RKO (cell line): ENCODE data around the gene HNRNPH2.

Experiments
- DNase-seq: peaks from one replicate; pipeline ENCODE4 v3.0.0-alpha.2; 2016; ENCODE audit warnings: low spot score

Gene HNRNPH2

DNA sequence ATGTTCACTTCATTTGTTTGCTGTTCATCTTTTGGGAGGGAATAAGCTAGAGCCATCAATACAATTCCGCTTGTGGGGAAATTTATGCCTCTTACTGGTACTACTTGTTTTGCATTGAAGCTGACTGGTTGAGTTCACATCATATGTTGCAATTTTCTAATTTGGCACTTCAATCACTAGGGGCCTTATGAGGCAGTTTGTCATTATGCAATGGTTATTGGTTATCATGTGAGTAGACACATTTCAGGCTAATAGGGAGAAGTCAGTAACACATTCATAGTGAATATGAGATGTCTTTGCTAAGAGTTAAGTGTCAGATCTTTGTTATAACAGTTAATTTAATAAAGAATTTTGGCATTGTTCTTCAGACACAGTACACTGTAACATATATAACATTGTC is 12.2 kb upstream of the HNRNPH2 start:
- peak; percentile 46 for DNase-seq

DNA sequence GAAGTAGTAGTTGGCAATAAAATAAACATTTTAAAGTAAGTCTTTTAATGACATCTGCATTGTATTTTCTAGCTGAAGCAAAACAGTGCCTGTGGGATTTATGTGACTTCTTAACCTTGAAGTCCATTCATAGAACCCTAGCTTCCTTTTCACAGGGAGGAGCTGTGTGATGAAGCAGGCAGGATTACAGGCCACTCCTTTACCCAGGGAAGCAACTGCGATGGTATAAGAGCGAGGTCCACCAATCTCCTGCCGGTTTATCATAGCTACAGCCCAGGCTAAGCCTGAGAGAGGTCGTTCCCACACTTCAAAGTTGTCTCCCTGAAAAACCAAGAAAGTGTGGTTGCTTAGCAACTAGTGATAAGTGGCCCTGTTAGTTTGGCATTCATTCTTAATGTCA is 10.2 kb upstream of the HNRNPH2 start:
- DNase-seq = no peak

- DNase-seq = no peak
Observed at GRCh38 chrX:101398694-101399093, 9.3 kb upstream of the HNRNPH2 start.

- DNase-seq = no peak
Observed at GRCh38 chrX:101399825-101400224, 8.2 kb upstream of the HNRNPH2 start.

- DNase-seq = no peak
Observed at GRCh38 chrX:101407167-101407747, 765 bp upstream of the HNRNPH2 start.

DNA sequence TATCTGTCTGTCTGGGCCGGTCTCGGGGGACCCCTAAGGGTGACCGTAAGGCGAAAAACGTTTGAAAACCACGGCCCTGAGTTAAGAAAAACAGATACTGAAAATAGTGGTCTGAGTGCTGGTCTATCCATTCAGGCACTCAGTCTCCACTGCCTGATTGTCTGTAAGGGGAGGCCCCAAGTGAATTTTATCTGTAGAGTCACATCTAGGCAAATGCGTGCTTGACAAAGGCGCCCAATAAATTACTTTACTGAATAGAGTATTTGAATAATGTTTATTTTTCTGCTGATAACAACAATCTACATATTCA is 465 bp downstream of the HNRNPH2 start:
- DNase-seq = no peak

DNA sequence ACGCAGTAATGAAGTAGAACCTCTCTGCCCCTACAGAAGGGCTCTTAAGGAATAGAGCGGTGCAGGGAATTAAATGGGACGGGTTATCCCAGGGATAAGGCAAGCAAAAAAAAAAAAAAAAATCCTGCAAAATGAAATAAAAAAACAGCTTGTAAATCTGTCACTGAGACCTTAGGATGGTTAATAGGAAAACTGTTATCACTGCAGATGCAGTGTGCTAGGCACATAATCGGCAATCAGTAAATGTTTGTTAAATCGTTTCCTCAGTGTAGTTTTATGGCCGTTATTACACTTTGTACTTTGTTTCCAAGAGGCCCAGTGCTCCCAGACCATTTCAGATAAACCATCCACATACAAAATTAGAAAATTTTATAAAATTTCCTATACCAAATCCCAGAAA is 1.0 kb downstream of the HNRNPH2 start:
- DNase-seq = peak; percentile 41

DNA sequence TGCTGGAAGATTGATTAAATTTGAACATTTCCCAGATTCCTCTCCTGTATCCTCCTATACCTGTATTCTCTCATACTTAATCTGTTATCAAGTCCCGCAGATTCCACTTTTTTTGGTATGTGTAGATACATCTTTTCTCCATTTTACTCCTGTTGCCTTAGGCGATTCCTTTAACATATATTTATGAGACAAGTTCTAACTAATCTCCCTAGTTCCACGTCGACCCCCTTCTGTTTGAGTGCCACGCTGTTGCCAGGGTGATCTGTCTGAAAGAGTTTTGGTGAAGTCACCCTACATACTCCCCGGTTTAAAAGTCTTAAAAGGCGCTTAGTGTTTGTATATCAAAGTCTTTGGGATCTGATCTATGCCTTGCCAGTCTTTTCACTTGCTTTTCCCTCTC is 2.4 kb downstream of the HNRNPH2 start:
- DNase-seq = no peak

- DNase-seq = no peak
Observed at GRCh38 chrX:101411984-101412383, 4.0 kb downstream of the HNRNPH2 start.

GRCh38 chrX:101415180-101416145 is 7.4 kb downstream of the HNRNPH2 start:
- peak; percentile 84 for DNase-seq

DNA sequence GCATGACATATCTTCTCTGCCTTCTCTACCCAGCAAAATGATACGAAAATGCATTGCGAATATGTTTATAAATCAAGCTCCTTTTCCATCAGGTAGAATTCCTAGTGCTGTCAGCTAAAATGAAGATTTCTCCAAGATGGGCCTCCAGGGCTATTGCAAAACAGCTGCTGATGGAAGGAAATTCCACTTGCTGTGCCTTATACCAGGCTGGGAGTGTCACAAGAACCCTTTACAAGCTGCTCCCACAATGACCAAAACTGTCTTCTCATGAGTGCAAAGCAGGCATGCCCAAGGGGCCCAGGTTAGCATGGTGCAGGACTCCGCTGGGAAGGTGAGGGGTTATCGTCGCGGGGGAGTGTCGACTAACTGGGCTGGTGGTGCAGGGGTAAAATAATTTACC is 8.7 kb downstream of the HNRNPH2 start:
- no peak for DNase-seq

- DNase-seq = no peak
Observed at GRCh38 chrX:101417190-101417589, 9.2 kb downstream of the HNRNPH2 start.

DNA sequence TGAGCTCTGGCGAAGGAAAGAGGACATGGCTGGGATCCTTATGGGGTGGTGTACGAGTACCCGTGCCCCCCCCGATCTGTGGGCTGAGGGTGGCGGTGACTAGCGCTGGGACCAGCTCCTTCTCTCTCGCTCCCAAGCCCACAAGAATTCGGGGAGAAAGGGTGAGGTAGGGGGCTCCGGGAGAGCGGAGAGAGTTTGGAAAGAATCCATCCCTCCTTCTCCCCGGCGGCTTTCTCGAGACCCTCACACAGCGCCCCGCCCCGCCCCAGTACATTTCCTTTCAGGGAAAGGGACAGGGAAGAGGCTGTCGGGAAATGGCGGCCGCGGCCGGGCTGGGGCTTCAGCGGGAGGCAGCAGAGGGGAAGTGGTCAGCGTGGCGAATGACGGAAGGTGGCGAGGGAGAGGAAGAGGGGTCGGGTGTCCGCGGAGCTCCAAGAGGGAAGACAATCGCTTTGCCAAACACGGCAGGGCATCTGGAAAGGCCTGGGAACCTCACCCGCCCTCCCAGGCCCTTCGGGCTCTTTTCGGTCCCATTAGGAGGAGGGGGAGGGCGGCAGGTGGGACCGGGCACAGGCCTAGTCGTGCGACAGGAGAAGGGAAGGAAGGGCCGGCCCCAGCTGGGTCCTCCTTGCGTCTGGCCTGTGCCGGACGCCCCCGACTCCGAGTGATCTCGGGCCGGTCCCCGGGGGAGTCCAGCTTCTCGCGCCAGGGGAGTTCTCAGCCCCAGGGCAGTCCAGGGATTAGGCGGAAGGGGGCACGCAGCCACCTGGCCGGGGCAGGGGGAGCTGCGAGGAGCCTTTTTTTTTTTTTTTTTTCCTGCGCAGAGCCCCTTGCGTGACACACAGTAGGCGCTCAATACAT is 10.2 kb downstream of the HNRNPH2 start:
- DNase-seq = peak; percentile 32

- no peak for DNase-seq
Observed at GRCh38 chrX:101419489-101419888, 11.5 kb downstream of the HNRNPH2 start.

DNA sequence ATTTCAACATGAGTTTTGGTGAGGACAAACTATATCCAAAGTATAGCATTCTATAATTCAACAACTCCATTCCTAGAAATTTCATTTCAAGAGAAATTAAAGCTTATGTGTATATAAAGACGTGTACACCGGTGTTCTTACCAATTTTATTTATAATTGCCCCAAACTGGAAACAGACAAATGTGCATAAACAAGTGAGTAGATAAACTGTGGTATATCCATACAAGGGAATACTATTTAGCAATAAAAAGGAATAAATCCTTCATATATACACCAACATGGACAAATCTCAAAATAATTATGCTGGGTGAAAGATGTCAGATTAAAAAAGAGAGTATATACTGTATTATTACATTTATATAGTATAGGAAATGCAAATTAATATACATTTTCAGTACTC is 19.9 kb downstream of the HNRNPH2 start:
- no peak for DNase-seq

DNA sequence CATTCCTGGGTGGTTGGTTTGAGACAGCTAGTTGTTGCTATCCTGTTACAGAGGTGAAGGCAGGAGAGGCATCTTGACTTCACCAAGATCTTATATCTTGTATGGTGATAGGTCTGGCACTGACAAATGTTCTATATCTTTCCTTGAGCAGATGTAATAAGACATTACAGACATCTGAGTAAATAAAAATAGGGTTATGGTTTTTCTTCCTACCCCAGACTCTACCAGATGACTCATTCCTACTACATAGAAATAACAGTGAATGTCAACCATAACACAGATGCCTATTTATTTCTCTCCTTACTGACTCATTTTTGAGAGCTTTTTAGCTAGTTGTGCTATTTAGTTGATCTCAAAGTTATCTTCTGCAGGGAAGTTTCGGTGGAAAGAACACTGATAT is 21.9 kb downstream of the HNRNPH2 start:
- no peak for DNase-seq

GRCh38 chrX:101430457-101431078 is 22.5 kb downstream of the HNRNPH2 start:
- no peak for DNase-seq

DNA sequence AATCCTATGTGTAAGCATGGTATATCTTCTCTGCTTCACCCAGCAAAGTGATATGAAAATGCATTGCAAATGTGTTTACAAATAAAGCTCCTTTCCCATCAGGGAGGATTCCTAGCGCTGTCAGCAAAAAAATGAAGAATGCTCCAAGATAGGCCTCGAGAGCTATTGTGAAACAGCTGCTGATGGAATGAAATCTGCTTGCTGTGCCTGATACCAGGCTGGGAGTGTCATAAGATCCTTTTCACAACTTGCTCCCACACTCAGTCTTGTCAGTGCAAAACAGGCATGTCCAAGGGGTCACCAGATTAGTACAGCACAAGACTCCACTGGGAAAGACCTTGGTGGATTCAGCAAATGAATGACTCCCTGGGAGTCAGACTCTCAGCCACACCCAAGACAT is 34.1 kb downstream of the HNRNPH2 start:
- no peak for DNase-seq

DNA sequence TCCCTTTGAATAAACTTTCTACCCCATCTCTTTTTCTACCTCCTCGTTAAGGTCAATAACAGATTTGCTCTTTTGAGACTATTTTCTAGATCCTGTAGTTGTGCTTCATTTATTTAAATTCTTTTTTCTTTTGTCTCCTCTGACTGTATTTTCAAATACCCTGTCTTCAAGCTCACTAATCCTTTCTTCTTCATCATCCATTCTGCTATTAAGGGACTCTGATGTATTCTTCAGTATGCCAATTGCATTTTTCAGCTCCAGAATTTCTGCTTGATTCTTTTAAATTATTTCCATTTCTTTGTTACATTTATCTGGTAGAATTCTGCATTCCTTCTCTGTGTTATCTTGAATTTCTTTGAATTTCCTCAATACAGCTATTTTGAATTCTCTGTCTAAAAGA is 41.3 kb downstream of the HNRNPH2 start:
- no peak for DNase-seq

GRCh38 chrX:101450085-101450484 is 42.1 kb downstream of the HNRNPH2 start:
- no peak for DNase-seq

GRCh38 chrX:101450961-101451360 is 42.9 kb downstream of the HNRNPH2 start:
- no peak for DNase-seq

- DNase-seq = no peak
Observed at GRCh38 chrX:101452056-101452455, 44.0 kb downstream of the HNRNPH2 start.
